Keratinocyte (primary cell): Measurements from ENCODE around the gene R3HDM1. TPM values are rescaled to one million over a fixed set of nuclear protein-coding genes. Genes with fewer than 3 reads are reported as not detected.

ENCODE experiments used
- DNase-seq: peaks from one replicate; pipeline ENCODE4 v3.0.0-alpha.2; 2011; ENCODE audit warnings: low read depth, missing footprints, low spot score
- FAIRE-seq: peaks from 2 replicates; lab custom pipeline; 2011; peaks lifted over from hg19 to GRCh38; lab: Jason Lieb, UNC
- H2AFZ ChIP-seq: 2 replicates; pipeline ENCODE4 v1.6.0; 2012; ENCODE audit warnings: low read length, control low read depth, inconsistent platforms; ENCODE audit not compliant: control insufficient read depth
- H3K27ac ChIP-seq: 2 replicates; pipeline ENCODE4 v1.5.1; 2011; ENCODE audit warnings: low read length; ENCODE audit not compliant: control insufficient read depth, insufficient read depth
- H3K27me3 ChIP-seq: 3 replicates; pipeline ENCODE4 v1.6.0; 2011; ENCODE audit warnings: low read length; ENCODE audit not compliant: control insufficient read depth, insufficient read depth; ENCODE audit errors: extremely low read depth
- H3K36me3 ChIP-seq, 2 experiments: 2 replicates in 1 of 2; 3 replicates in 1 of 2; pipeline ENCODE4 v1.5.1; 2011; ENCODE audit warnings: low read length in 2 of 2, mild to moderate bottlenecking in 1 of 2; ENCODE audit not compliant: control insufficient read depth in 2 of 2, insufficient read depth in 2 of 2; ENCODE audit errors: extremely low read depth in 1 of 2
- H3K4me1 ChIP-seq: 3 replicates; pipeline ENCODE4 v1.5.1; 2011; ENCODE audit warnings: low read length; ENCODE audit not compliant: control insufficient read depth, insufficient read depth; ENCODE audit errors: extremely low read depth
- H3K4me2 ChIP-seq: 3 replicates; pipeline ENCODE4 v1.6.0; 2011; ENCODE audit warnings: low read depth, low read length; ENCODE audit not compliant: control insufficient read depth, insufficient read depth; ENCODE audit errors: extremely low read depth
- H3K4me3 ChIP-seq, 3 experiments: fragments of 200-600 bp in 1 of 3; sonication (generic) in 1 of 3; 2 replicates in 2 of 3; 3 replicates in 1 of 3; pipeline ENCODE4 v1.5.1; 2011 to 2016; ENCODE audit warnings: low read length in 3 of 3, mild to moderate bottlenecking in 3 of 3, control low read depth in 2 of 3, inconsistent platforms in 1 of 3, low read depth in 1 of 3, mixed read lengths in 1 of 3, mixed run types in 1 of 3, moderate library complexity in 1 of 3; ENCODE audit not compliant: control insufficient read depth in 2 of 3, insufficient read depth in 2 of 3; ENCODE audit errors: extremely low read depth in 1 of 3
- H3K79me2 ChIP-seq: 2 replicates; pipeline ENCODE4 v1.6.0; 2012; ENCODE audit warnings: low read length; ENCODE audit not compliant: control insufficient read depth, insufficient read depth
- H3K9ac ChIP-seq: 3 replicates; pipeline ENCODE4 v1.6.0; 2011; ENCODE audit warnings: low read length; ENCODE audit not compliant: control insufficient read depth, insufficient read depth; ENCODE audit errors: extremely low read depth
- H3K9me1 ChIP-seq: 3 replicates; pipeline ENCODE4 v1.6.0; 2011; ENCODE audit warnings: low read length; ENCODE audit not compliant: control insufficient read depth, insufficient read depth; ENCODE audit errors: extremely low read depth
- H3K9me3 ChIP-seq: 2 replicates; pipeline ENCODE4 v1.5.1; 2012; ENCODE audit warnings: low read depth, low read length; ENCODE audit not compliant: control insufficient read depth
- H4K20me1 ChIP-seq: 3 replicates; pipeline ENCODE4 v1.6.0; 2011; ENCODE audit warnings: low read length; ENCODE audit not compliant: control insufficient read depth, insufficient read depth; ENCODE audit errors: extremely low read depth
- CTCF ChIP-seq, 3 experiments: IDR thresholded peaks in 1 of 3; conservative IDR thresholded peaks in 1 of 3; optimal IDR thresholded peaks in 1 of 3; 2 replicates in 2 of 3; 3 replicates in 1 of 3; pipeline versions ENCODE3 to v1.5.1; 2011; ENCODE audit warnings: low read length in 3 of 3, mild to moderate bottlenecking in 3 of 3, moderate library complexity in 2 of 3, control low read depth in 1 of 3, inconsistent platforms in 1 of 3; ENCODE audit not compliant: insufficient read depth in 2 of 3; ENCODE audit errors: extremely low read depth in 1 of 3
- EZH2 ChIP-seq: IDR thresholded peaks from one replicate; pipeline ENCODE4 v1.6.1; 2012; ENCODE audit warnings: inconsistent platforms, mild to moderate bottlenecking, low read length, moderate library complexity
- dilution Hi-C: fragments of 300-500 bp; cut with MboI; formaldehyde crosslinking; loops from one replicate; pipeline ENCODE4 v1.7.0; 2020; ENCODE audit warnings: low sequenced_read_pairs; ENCODE audit not compliant: extremely low pct_ligation_motif_present
- polyA plus RNA-seq, 5 experiments: library from polyadenylated mRNA; depleted of rRNA in 3 of 5; stranded (reverse) in 3 of 5; stranded (forward) in 1 of 5; unstranded in 1 of 5; fragments of >200 nt; gene quantifications; 1 replicate in 1 of 5; 2 replicates in 3 of 5; 3 replicates in 1 of 5; pipeline versions ENCODE4 v1.2.1 to v1.2.3, GENCODE V29; 2011 to 2012; ENCODE audit warnings: missing spikeins in 2 of 5, low read depth in 1 of 5, low replicate concordance in 1 of 5

The R3HDM1 gene
- polyA plus RNA-seq, 1 donor (not counting 4 experiments of a cell fraction or from before 2014, with no cell fraction given), result 41.0 TPM

- H3K4me1 ChIP-seq, result peaks cover 27% of the 10 kb centered on the region
- H3K9me1 ChIP-seq, result peaks cover 3% of the 10 kb centered on the region
- dilution Hi-C loops, result no loop called here
- H3K9ac ChIP-seq, result no peak overlapping the region
- H2AFZ ChIP-seq, result peak overlapping the region; percentile 84
- H4K20me1 ChIP-seq, result no peaks in the 10 kb centered on the region
- TF ChIP-seq CTCF (optimal IDR thresholded peaks at IDR 0.05 in 1 of 3, IDR thresholded peaks at IDR 0.05 in 1 of 3, conservative IDR thresholded peaks at IDR 0.05 in 1 of 3; ENCODE audit: extremely low read depth in 1 of 3, insufficient read depth in 2 of 3, low read length in 3 of 3) (no peak), EZH2 (no peak)
- peak overlapping the region; percentile 1 for H3K4me2 ChIP-seq
- H3K4me3 ChIP-seq, result no peak overlapping the region
- H3K79me2 ChIP-seq, result peaks cover 38% of the 10 kb centered on the region
- FAIRE-seq (no peak), DNase-seq (no peak)
- peaks cover 0 to 2% of the 10 kb centered on the region in 2 experiments for H3K36me3 ChIP-seq
- H3K27me3 ChIP-seq, result no peaks in the 10 kb centered on the region
- no peaks in the 10 kb centered on the region for H3K9me3 ChIP-seq
- no peak overlapping the region for H3K27ac ChIP-seq
Measured at GRCh38 chr2:135741043-135741394, 209.7 kb downstream of the R3HDM1 start.

- peak within 1 kb of the TSS; percentile 89 to 98 (median 94) for H3K4me3 ChIP-seq
Measured at GRCh38 chr2:135741395-135742324, 210.4 kb downstream of the R3HDM1 start, which contains the start of gene UBXN4. TSS of gene UBXN4 (plus strand) at chr2:135741855. CDS start at chr2:135741930, 75 bp downstream.

More at GRCh38 chr2:135741395-135742324, 210.4 kb downstream of the R3HDM1 start, which contains the start of gene UBXN4:
- DNase-seq (peak; percentile 86), FAIRE-seq (peak; percentile 84)
- Histone ChIP-seq H3K9me3 (no peaks in the 10 kb centered on the region), H3K79me2 (peaks cover 44% of the 10 kb centered on the region), H4K20me1 (no peaks in the 10 kb centered on the region), H3K9ac (peak within 1 kb of the TSS; percentile 98), H3K4me1 (peaks cover 28% of the 10 kb centered on the region), H3K27me3 (no peaks in the 10 kb centered on the region), H3K36me3 (peaks cover 0 to 4% of the 10 kb centered on the region in 2 experiments), H3K4me2 (peak within 1 kb of the TSS; percentile 98), H2AFZ (peak within 1 kb of the TSS; percentile 84), H3K9me1 (peaks cover 3% of the 10 kb centered on the region), H3K27ac (peak within 1 kb of the TSS; percentile 97)
- dilution Hi-C loops, result no loop called here
- peak; percentile 39 to 64 (median 62) for TF ChIP-seq CTCF (optimal IDR thresholded peaks at IDR 0.05 in 1 of 3, IDR thresholded peaks at IDR 0.05 in 1 of 3, conservative IDR thresholded peaks at IDR 0.05 in 1 of 3; ENCODE audit: extremely low read depth in 1 of 3, insufficient read depth in 2 of 3, low read length in 3 of 3)
- no peak for TF ChIP-seq EZH2
